Hypothalamus (tissue), 51 donors: ENCODE results near the gene NUFIP2.

Experiments
- DNase-seq, 51 donors: peaks; one replicate each; lab custom pipeline; 2025; lab: John Stamatoyannopoulos, UW

NUFIP2 gene

DNA sequence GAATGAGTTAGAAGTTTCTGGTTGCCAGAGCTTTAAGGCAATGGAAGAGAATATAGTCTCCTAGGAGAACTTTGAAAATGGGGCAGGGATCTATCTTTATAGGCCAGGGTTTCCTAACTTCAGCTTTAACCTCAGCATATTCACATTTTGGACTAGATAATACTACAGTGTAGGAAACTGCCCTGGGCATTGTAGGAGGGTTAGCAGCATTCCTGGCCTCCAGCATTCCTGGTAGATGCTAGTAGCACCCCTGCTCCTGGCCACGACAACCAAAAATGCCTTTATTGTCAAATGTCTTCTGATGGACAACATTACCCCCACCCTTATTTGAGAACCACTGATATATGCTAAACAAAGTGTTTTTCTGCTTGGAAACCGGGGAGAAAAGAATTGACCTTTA is 86.0 kb downstream of the NUFIP2 start:
- no peak for DNase-seq
